Measurements from ENCODE around the gene PARP9.
A peak's percentile ranks its signal among the peaks of the same experiment; 100 is the strongest.
"Not testable (repeated sequence)": the region's sequence is repeated elsewhere in the genome, so short reads cannot be mapped to it uniquely, and the experiment has no call there.

Gene PARP9

GRCh38 chr3:122515870-122516269 lies 48.2 kb downstream of the PARP9 start:
- no peak for DNase-seq

GRCh38 chr3:122515020-122515468 lies 49.1 kb downstream of the PARP9 start:
- no peak for DNase-seq

- DNase-seq = peak; percentile 16 to 32
These were observed 49.7 kb downstream of the PARP9 start, which contains the start of gene KPNA1 for GRCh38 chr3:122514123-122515019. KPNA1 (minus strand) TSS chr3:122514939; CDS start chr3:122496565, 18,374 bp downstream.

- DNase-seq = no peak
These were observed 50.5 kb downstream of the PARP9 start for GRCh38 chr3:122513386-122514122.

- no peak for DNase-seq
These were observed 51.8 kb downstream of the PARP9 start for GRCh38 chr3:122512284-122512683.

GRCh38 chr3:122510878-122511535 lies 53.1 kb downstream of the PARP9 start:
- no peak for DNase-seq

GRCh38 chr3:122508944-122509343 lies 55.2 kb downstream of the PARP9 start:
- DNase-seq = not testable (repeated sequence)

- DNase-seq = no peak
These were observed 55.8 kb downstream of the PARP9 start for GRCh38 chr3:122508135-122508914.

- no peak for DNase-seq
These were observed 57.6 kb downstream of the PARP9 start for GRCh38 chr3:122506450-122506849.

- no peak for DNase-seq
These were observed 58.4 kb downstream of the PARP9 start for GRCh38 chr3:122505676-122506075.

- DNase-seq = no peak
These were observed 61.2 kb downstream of the PARP9 start for GRCh38 chr3:122502941-122503340.

- DNase-seq = no peak
These were observed 62.0 kb downstream of the PARP9 start for GRCh38 chr3:122502139-122502538.

- not testable (repeated sequence) for DNase-seq
These were observed 63.1 kb downstream of the PARP9 start for GRCh38 chr3:122500964-122501363.

- DNase-seq = no peak
These were observed 65.9 kb downstream of the PARP9 start for GRCh38 chr3:122498152-122498551.

GRCh38 chr3:122497425-122497824 lies 66.7 kb downstream of the PARP9 start:
- no peak for DNase-seq

GRCh38 chr3:122496508-122496907 lies 67.6 kb downstream of the PARP9 start:
- no peak for DNase-seq

- no peak for DNase-seq
These were observed 70.8 kb downstream of the PARP9 start for GRCh38 chr3:122493296-122493695.

- no peak for DNase-seq
These were observed 75.7 kb downstream of the PARP9 start for GRCh38 chr3:122488262-122488973.

- DNase-seq = no peak
These were observed 79.1 kb downstream of the PARP9 start for GRCh38 chr3:122484985-122485384.

GRCh38 chr3:122481390-122481789 lies 82.7 kb downstream of the PARP9 start:
- no peak for DNase-seq

Data from cerebellar nuclear complex (tissue), 1 donor.